Coronary artery (tissue), 2 donors: ENCODE measurements around the gene PIF1.
A peak's percentile ranks its signal among the peaks of the same experiment; 100 is the strongest.

ENCODE experiments used
- DNase-seq: peaks from one replicate; pipeline ENCODE4 v3.0.0-alpha.2; 2017; ENCODE audit warnings: low spot score
- H3K27ac ChIP-seq, 2 donors: fragments of 200-600 bp; sonication (generic); one replicate each; pipeline ENCODE4 v1.5.1; 2016 to 2019
- H3K4me3 ChIP-seq: fragments of 200-600 bp; sonication (generic); 2 replicates; pipeline ENCODE4 v1.5.1; 2016; ENCODE audit warnings: mild to moderate bottlenecking, moderate library complexity
- CTCF ChIP-seq: fragments of 200-600 bp; sonication (generic); IDR thresholded peaks from one replicate; pipeline ENCODE4 v1.5.1; 2019; ENCODE audit warnings: antibody characterized with exemption

Gene PIF1

GRCh38 chr15:64855205-64855975, 29.9 kb upstream of the PIF1 start:
- H3K4me3 ChIP-seq: no peak overlapping the region
- TF ChIP-seq CTCF: no peak
- no peak for DNase-seq
- peak overlapping the region; percentile 63 to 87 for H3K27ac ChIP-seq

GRCh38 chr15:64854526-64854925, 29.1 kb upstream of the PIF1 start:
- Histone ChIP-seq H3K4me3 (no peak overlapping the region), H3K27ac (peak overlapping the region in 1 of 2 donors; percentile 87)
- TF ChIP-seq CTCF: no peak
- no peak for DNase-seq

GRCh38 chr15:64854041-64854440, 28.6 kb upstream of the PIF1 start:
- no peak for TF ChIP-seq CTCF
- peak overlapping the region; percentile 34 to 87 for H3K27ac ChIP-seq
- no peak for DNase-seq
- H3K4me3 ChIP-seq: peak overlapping the region; percentile 17

- peak overlapping the region; percentile 33 for H3K4me3 ChIP-seq
- H3K27ac ChIP-seq: peak overlapping the region in 1 of 2 donors; percentile 92
- TF ChIP-seq CTCF: no peak
- DNase-seq: no peak
Measured at GRCh38 chr15:64851503-64851840, 26.0 kb upstream of the PIF1 start.

GRCh38 chr15:64850778-64851502, 25.5 kb upstream of the PIF1 start:
- Histone ChIP-seq H3K27ac (peak overlapping the region; percentile 36 to 92), H3K4me3 (peak overlapping the region; percentile 33)
- no peak for TF ChIP-seq CTCF

GRCh38 chr15:64847876-64848716, 22.6 kb upstream of the PIF1 start:
- Histone ChIP-seq H3K27ac (peak overlapping the region in 1 of 2 donors; percentile 66), H3K4me3 (no peak overlapping the region)
- no peak for TF ChIP-seq CTCF
- DNase-seq: no peak

More at GRCh38 chr15:64850778-64851502, 25.5 kb upstream of the PIF1 start:
- no peak for DNase-seq
